HG03103 (cell line): ENCODE data around the gene TGFBR2.

ENCODE experiments used
- ATAC-seq: cut with Tn5 transposase; IDR thresholded peaks from one replicate; pipeline ENCODE4 v1.9.1; 2021; ENCODE audit warnings: low read depth; ENCODE audit not compliant: unreplicated experiment

TGFBR2 gene

DNA sequence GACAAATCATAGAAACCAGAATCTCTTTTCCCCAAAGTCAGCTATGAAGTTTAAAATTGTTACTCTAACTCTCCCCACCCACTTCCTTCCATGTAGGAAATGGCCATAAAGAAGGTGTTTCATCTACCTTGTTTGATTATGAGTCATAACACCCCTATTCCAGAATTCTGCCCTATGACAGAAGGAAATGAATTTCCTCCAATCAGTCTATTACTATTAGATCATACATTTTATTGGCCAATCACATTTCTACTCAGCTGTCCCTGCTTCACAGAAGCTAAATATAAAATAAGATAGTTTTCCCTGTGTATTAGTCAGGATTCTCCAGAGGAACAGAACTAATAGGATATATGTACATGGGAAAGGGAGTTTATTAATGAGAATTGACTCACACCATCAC, 102.1 kb downstream of the TGFBR2 start:
- ATAC-seq, result no peak

DNA sequence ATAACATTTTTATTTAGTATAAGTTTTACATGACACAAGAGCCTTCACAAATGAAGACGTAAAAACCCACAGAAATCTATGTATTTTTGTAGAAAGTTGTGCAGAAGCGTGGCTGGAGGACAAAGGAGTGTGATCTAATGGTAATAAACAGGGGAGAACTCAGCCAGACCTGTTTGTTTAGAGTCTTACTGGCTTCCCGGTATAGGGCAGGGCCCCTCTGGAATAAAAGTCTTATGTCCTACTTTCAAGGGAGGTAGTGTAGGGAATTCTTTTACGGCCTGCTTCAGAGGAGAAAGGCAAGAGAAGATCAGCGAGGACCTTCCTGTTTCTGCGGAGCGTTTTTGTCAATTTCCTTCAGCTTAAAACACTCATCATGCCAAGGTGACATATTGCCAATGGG, 103.6 kb downstream of the TGFBR2 start:
- ATAC-seq, result no peak

DNA sequence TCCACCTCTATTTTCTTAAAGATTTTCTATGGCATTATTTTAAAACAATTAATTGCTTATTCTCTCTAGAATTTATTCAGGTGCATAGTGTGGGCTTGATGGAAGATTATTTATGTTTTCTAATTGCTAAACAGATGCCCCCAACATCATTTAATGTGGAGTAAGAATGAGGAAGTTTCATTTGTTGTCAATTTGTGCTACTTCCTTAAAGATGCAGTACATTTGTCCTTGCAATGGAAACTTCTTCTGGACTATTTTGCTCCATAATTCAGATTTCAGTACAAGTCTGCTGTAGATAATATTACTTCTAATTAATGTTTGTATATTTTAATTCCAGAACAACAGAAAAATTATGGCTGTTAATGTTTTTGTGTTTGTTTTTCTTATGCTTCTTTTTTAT, 104.8 kb downstream of the TGFBR2 start:
- no peak for ATAC-seq

GRCh38 chr3:30711867-30712266, 105.5 kb downstream of the TGFBR2 start:
- ATAC-seq, result no peak

DNA sequence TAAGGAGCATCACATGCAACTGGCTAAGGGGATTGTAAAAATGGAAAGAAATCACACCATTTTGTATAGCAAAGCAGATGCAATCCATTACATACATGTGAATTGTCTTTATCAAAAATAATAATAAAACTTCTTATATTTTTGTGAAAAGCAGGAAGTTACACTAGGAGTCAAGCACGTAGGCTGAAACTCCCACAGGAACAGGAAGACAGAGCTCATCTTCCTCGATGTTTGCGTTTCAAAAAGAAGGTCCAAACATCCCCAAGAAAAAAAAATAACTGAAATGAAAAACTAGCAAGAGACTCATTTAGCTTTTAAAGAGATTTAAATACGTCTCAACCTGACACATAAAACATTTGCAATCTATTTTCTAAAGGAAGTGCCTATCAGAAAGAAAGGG, 106.6 kb downstream of the TGFBR2 start:
- no peak for ATAC-seq

GRCh38 chr3:30713885-30714503, 107.6 kb downstream of the TGFBR2 start:
- ATAC-seq, result no peak

GRCh38 chr3:30719536-30719935, 113.1 kb downstream of the TGFBR2 start:
- ATAC-seq, result no peak

- ATAC-seq, result no peak
These were observed 114.3 kb downstream of the TGFBR2 start for GRCh38 chr3:30720586-30721313.

DNA sequence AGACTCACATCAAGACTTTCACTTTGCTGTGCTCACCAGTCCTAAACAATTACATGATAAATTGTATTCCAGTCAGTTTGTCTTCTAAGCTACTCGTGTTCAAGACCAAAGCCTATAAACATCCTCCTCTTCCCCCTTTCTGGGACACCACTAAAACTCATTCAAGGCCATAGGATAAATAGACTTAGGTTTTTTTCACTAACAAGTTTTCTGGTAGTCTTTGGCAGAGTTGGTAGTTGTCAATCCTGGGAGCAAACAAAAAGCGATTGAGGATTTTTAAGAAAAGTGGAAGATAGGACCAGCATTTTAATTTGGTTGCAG, 114.9 kb downstream of the TGFBR2 start:
- no peak for ATAC-seq

DNA sequence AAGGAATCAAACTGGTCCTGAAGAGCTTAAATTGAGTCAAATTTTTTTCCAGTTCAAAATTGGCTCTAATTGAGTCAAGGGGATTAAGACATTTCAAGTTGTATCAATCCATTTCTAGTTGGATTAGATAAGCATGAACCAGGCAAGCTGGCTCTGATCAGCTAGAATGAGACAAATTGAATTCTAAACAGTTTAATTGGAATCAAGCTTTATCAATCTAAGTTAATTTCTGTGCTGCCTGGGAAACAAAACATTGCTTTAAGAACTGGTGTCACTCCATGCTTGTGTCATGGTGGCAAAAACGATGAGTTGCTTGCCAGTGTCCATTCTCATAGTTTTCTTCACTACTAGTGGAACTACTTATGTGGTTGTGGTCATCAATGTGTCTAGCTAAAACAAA, 116.8 kb downstream of the TGFBR2 start:
- no peak for ATAC-seq

- no peak for ATAC-seq
These were observed 118.5 kb downstream of the TGFBR2 start for GRCh38 chr3:30724863-30725262.

DNA sequence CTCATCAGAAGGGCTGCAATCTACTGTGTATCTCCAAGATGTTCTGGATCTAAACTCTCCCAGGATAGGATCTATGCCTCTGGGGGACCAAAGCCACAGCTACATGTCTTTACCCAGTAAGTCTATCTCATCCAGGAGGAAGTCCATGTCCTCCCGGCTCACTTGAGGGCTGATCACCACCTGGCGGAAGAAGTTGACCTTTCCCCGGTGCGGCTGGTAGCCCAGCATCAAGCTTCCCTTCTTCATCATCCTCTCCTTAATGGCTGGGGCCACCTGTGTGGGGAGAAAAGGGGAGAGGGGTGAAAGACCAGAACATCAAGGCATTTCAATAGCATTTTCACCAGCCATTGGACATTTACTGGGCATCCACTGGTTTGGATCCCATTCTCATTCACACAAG, 121.7 kb downstream of the TGFBR2 start:
- ATAC-seq, result no peak

- ATAC-seq, result no peak
These were observed 123.1 kb downstream of the TGFBR2 start for GRCh38 chr3:30729512-30729911.

DNA sequence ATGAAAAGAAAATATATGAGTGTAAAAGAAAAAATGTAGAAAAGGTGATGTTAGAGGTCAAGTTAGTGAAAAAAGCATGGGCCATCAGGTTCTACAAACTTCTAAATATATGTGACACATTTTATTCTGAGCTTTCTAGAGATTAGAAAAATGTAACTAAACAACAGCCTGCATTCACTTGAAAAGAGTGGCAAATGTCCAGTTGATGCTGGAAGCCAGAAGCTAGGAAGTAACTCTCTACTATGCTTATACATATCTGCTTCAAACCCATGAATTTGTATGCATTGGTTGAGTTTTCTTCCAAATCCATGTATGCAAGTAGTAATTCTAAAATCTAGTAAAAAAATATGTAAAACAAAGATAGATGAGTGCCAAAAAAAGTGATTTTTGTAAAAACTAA, 123.5 kb downstream of the TGFBR2 start:
- no peak for ATAC-seq

GRCh38 chr3:30730967-30731366, 124.6 kb downstream of the TGFBR2 start:
- ATAC-seq, result no peak

GRCh38 chr3:30733209-30733608, 126.8 kb downstream of the TGFBR2 start:
- no peak for ATAC-seq

GRCh38 chr3:30733696-30734095, 127.3 kb downstream of the TGFBR2 start:
- no peak for ATAC-seq

DNA sequence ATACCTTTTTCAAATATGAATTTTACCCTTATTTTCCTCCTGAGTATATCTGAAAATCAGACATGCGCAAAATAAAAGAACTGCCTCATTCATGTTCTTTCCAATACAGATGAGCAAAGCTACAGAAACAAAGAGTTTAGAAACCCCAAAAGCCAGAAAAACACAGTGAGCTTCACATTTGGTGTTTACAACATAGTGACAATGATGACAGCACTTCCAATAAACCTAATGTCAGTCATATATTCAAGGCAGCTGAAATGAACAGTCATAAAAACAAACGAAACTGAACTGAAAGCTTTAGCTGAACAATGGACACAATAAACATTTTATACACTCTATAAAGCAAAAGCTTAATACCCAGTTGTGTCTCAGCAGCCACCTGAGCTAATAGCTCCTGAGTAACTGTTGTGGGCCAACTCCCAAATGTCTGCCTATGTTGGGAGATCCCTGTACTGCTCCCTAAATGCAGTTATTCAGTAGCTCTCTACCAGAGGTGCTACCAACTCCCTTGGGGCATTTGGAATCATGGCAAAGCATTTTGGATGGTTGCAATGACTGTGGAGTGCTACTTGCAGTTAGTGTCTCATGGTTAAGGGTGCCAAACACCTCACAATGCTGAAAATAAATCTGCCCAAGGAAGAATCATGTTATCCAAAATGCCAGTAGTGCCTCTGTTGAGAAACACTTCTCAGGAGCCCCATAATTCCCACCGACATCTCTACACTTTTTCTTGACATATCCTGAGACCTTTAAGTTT, 131.5 kb downstream of the TGFBR2 start:
- ATAC-seq, result no peak

DNA sequence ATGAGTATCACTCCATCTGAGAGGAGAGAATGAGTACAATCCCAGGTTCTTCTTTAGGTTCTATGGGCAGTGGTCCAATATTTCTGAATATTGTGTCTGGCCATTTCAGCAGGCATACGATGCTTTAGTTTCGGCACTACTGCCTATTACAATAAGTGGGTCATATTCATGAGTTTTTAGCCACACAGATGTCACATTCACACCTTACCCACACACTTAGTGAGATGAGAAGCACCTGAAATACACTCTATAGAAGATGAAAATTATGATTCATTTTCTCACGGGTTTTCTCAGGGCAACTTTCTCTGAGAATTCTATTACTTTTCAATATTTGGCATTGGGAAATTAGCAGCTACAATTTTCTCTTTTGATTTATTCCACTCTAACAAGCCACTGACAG, 132.2 kb downstream of the TGFBR2 start:
- no peak for ATAC-seq

DNA sequence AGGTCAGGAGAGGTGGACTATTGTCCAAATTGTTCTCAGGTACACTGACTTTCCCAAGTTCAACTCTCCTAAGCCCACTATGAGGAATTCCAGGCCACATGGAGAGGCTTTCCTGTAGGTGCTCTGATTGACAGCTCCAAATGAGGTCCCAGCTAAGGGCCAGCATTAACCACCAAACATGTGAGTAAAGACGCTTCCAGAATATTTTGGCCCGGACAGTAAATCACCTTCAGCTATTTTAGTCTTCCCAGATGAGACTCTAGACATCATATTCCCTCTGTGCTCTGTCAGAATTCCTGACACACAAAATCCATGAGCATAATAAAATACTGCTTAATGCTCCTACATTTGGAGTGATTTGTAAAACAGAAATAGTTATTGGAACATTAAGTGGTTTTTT, 135.5 kb downstream of the TGFBR2 start:
- ATAC-seq, result no peak

GRCh38 chr3:30742796-30743619, 136.6 kb downstream of the TGFBR2 start:
- no peak for ATAC-seq
